Spleen (tissue), 11 donors: Measurements from ENCODE around the gene HNRNPM. TPM values are rescaled to one million over a fixed set of nuclear protein-coding genes. Genes with fewer than 3 reads are reported as not detected.
"Not testable (repeated sequence)": the region's sequence is repeated elsewhere in the genome, so short reads cannot be mapped to it uniquely, and the experiment has no call there.

Source experiments
- DNase-seq: peaks from one replicate; pipeline ENCODE4 v3.0.0-alpha.2; 2020
- H3K27ac ChIP-seq, 8 donors: fragments of 200-600 bp; sonication (generic) in 7 of 8; 1 replicate in 4 of 8; 2 replicates in 4 of 8; pipeline versions ENCODE4 v1.5.0 to v1.8.0; 2016 to 2021; ENCODE audit warnings: inconsistent platforms in 4 of 8, mild to moderate bottlenecking in 4 of 8, moderate library complexity in 1 of 8
- H3K27me3 ChIP-seq, 7 donors: fragments of 200-600 bp; sonication (generic) in 6 of 7; replicated peaks in 1 of 7; 1 replicate in 4 of 7; 2 replicates in 3 of 7; pipeline versions ENCODE4 v1.5.0 to v1.8.0; 2016 to 2021; ENCODE audit warnings: inconsistent platforms in 3 of 7, mild to moderate bottlenecking in 1 of 7
- H3K36me3 ChIP-seq, 6 donors: fragments of 200-600 bp; sonication (generic) in 5 of 6; 1 replicate in 4 of 6; 2 replicates in 2 of 6; pipeline versions ENCODE4 v1.5.0 to v1.8.0; 2016 to 2021; ENCODE audit warnings: inconsistent platforms in 2 of 6
- H3K4me1 ChIP-seq, 6 donors: fragments of 200-600 bp; sonication (generic) in 5 of 6; 1 replicate in 3 of 6; 2 replicates in 3 of 6; pipeline versions ENCODE4 v1.5.0 to v1.8.0; 2016 to 2021; ENCODE audit warnings: inconsistent platforms in 3 of 6
- H3K4me3 ChIP-seq, 8 donors: fragments of 200-600 bp; sonication (generic) in 7 of 8; 1 replicate in 4 of 8; 2 replicates in 4 of 8; pipeline versions ENCODE4 v1.5.0 to v1.8.0; 2016 to 2021; ENCODE audit warnings: inconsistent platforms in 4 of 8, mild to moderate bottlenecking in 4 of 8, moderate library complexity in 2 of 8
- H3K9me3 ChIP-seq, 8 donors: fragments of 200-600 bp; sonication (generic) in 7 of 8; 1 replicate in 4 of 8; 2 replicates in 4 of 8; pipeline versions ENCODE4 v1.5.0 to v1.8.0; 2016 to 2021; ENCODE audit warnings: inconsistent platforms in 4 of 8
- POLR2A ChIP-seq, 3 donors: fragments of 450-650 bp; IDR thresholded peaks; one replicate each; pipeline ENCODE4 v1.5.1; 2017; ENCODE audit warnings: antibody characterized with exemption in 3 of 3, mild to moderate bottlenecking in 1 of 3
- POLR2AphosphoS5 ChIP-seq, 3 donors: sonication (generic); formaldehyde crosslinking; IDR thresholded peaks; one replicate each; pipeline ENCODE4 v1.5.1; 2017; ENCODE audit warnings: antibody characterized with exemption in 3 of 3
- WGBS, 5 donors: extraction: QIAGEN DNeasy Blood & Tissue Kit in 3 of 5; methylation state at CpG; one replicate each; pipeline versions ENCODE4 v1.1.5 to v1.1.7; 2013 to 2018; 5-methylcytosine and 5-hydroxymethylcytosine counted together
- intact Hi-C: fragments of 100-400 bp; cut with DNase I; formaldehyde crosslinking; loops from one replicate; pipeline ENCODE4 v1.15.0; 2023; ENCODE audit warnings: low total_unique reads
- polyA plus RNA-seq, 3 donors: library from polyadenylated mRNA; stranded (reverse); fragments of 200-250 nt; gene quantifications; one replicate each; pipeline ENCODE4 v1.2.1, GENCODE V29; 2013
- total RNA-seq, 7 donors: library from RNA; depleted of rRNA in 3 of 7; stranded (reverse); fragments of >200 nt in 3 of 7; fragmentation: NEBNext Ultra II Directional in 4 of 7; extraction: Animal tissue kit (Norgen Biotek cat#: 25700) in 4 of 7; gene quantifications; one replicate each; pipeline versions ENCODE4 v1.1.0 to v1.2.1, GENCODE V29; 2016 to 2021
- TF ChIP-seq, protein P1 (sequence below), 11 experiments: fragments of 200-600 bp in 7 of 11; fragments of 450-650 bp in 4 of 11; sonication (generic) in 4 of 11; IDR thresholded peaks in 8 of 11; conservative IDR thresholded peaks in 3 of 11; 1 replicate in 7 of 11; 2 replicates in 4 of 11; pipeline versions ENCODE4 v1.4.0 to v1.8.0; 2016 to 2021; ENCODE audit warnings: antibody characterized with exemption in 11 of 11, inconsistent platforms in 4 of 11, mild to moderate bottlenecking in 1 of 11
- donor health status: healthy with polysubstance abuse.
- donor health status: DM: no; HTN: no; CAD: no; lungs with moderate emphysema.
- donor health status: DM: no; HTN: no; CAD: no.
- donor health status: Bipolar disorder and iron deficiency.
- donor health status: healthy.
- donor health status: DM: no; HTN: no; CAD: no.
- donor health status: DM: yes; HTN: yes; CAD: no.

HNRNPM gene
- total and polyA plus RNA-seq, 10 donors, result 77.1 to 229 (median 138) TPM

DNA sequence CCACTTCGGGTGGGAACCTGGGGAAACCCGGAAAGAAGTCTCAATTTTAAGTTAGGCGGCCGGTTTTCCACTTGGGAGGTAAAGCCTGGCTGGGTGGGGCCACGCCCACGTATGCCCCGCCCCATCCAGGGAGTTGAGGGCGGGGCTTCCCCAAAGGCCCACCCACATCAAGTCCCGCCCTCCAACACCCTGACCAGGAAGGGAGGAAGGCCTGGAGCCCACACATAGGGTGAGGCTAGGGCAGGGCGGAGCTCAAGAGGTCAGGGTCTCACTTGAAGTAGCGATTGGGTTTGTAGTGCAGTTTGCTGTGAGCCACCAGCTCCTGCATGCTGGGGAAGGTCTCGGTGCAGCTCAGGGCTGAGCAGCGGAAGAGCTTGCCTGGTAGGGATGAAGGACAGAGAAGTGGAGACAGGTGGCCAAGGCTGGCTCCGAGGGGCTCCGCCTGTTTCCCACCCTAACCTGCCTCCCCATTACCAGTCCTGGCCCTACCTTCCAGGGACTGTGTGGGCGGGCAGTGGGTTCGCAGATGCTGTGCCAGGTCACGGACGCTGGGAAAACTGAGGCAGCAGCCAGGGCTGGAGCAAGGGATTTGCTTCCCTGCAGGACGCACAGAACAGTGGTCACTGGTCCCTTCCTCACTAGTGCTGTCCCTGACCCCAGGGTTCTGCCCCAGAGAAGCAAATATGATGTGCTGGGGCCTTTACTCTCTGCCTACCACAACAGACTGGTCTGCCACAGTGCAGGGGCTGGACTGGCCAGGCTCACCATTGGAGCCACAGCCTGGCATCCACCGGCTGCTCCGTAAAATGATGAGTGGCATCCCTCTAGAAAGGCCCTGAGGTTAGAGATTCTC is 67.6 kb downstream of the HNRNPM start:
- Histone ChIP-seq H3K9me3 (no peaks in the 10 kb centered on the region), H3K4me1 (peaks cover 20 to 62% (median 50%) of the 10 kb centered on the region in 6 donors), H3K27me3 (no peaks in the 10 kb centered on the region), H3K36me3 (peaks cover 0 to 32% (median 5%) of the 10 kb centered on the region in 6 donors), H3K27ac (peak overlapping the region; percentile 96 to 99 (median 98)), H3K4me3 (peak overlapping the region in 1 of 8 donors; percentile 71)
- 84 to 91% (median 85%) methylated on average over 21 to 22 of the region's 22 CpGs for WGBS, 5 donors
- intact Hi-C loops, result loop anchor here (10.0 kb wide), 1 partner anchor 158 kb away; no protein-coding TSS in a partner anchor
- DNase-seq, result no peak
- TF ChIP-seq, protein P1, sequence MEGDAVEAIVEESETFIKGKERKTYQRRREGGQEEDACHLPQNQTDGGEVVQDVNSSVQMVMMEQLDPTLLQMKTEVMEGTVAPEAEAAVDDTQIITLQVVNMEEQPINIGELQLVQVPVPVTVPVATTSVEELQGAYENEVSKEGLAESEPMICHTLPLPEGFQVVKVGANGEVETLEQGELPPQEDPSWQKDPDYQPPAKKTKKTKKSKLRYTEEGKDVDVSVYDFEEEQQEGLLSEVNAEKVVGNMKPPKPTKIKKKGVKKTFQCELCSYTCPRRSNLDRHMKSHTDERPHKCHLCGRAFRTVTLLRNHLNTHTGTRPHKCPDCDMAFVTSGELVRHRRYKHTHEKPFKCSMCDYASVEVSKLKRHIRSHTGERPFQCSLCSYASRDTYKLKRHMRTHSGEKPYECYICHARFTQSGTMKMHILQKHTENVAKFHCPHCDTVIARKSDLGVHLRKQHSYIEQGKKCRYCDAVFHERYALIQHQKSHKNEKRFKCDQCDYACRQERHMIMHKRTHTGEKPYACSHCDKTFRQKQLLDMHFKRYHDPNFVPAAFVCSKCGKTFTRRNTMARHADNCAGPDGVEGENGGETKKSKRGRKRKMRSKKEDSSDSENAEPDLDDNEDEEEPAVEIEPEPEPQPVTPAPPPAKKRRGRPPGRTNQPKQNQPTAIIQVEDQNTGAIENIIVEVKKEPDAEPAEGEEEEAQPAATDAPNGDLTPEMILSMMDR (IDR thresholded peaks at IDR 0.05 in 8 of 11, conservative IDR thresholded peaks at IDR 0.05 in 3 of 11), result no peak
- no peak for TF ChIP-seq POLR2A (IDR thresholded peaks at IDR 0.05)
- TF ChIP-seq POLR2AphosphoS5 (IDR thresholded peaks at IDR 0.05), result peak in 1 of 3 donors; percentile 46

- Histone ChIP-seq H3K4me3 (peak overlapping the region; percentile 40 to 71 (median 56)), H3K27me3 (no peaks in the 10 kb centered on the region), H3K27ac (peak overlapping the region; percentile 96 to 99 (median 98)), H3K9me3 (no peaks in the 10 kb centered on the region), H3K36me3 (peaks cover 0 to 32% (median 5%) of the 10 kb centered on the region in 6 donors), H3K4me1 (peaks cover 24 to 69% (median 58%) of the 10 kb centered on the region in 6 donors)
- DNase-seq, result peak; percentile 87
- WGBS, 5 donors, result 53 to 61% (median 58%) methylated on average over 16 to 19 of the region's 19 CpGs
- intact Hi-C loops, result loop anchor here (10.0 kb wide), 1 partner anchor 158 kb away; no protein-coding TSS in a partner anchor
- TF ChIP-seq POLR2A (IDR thresholded peaks at IDR 0.05) (no peak), POLR2AphosphoS5 (IDR thresholded peaks at IDR 0.05) (no peak)
- TF ChIP-seq, protein P1 (IDR thresholded peaks at IDR 0.05 in 8 of 11, conservative IDR thresholded peaks at IDR 0.05 in 3 of 11), result no peak
Observed at GRCh38 chr19:8513036-8513686, 68.4 kb downstream of the HNRNPM start.

- peaks cover 24 to 73% (median 65%) of the 10 kb centered on the region in 6 donors for H3K4me1 ChIP-seq
- intact Hi-C loops, result loop anchor here (10.0 kb wide), 1 partner anchor 159 kb away; no protein-coding TSS in a partner anchor
- 0 to 2% (median 1%) methylated on average over 29 to 70 of the region's 70 CpGs for WGBS, 5 donors
- peak within 1 kb of the TSS; percentile 96 to 99 (median 98) for H3K27ac ChIP-seq
- peak within 1 kb of the TSS; percentile 40 to 71 (median 56) for H3K4me3 ChIP-seq
- H3K27me3 ChIP-seq, result no peaks in the 10 kb centered on the region
- peak; percentile 98 for DNase-seq
- H3K36me3 ChIP-seq, result peaks cover 0 to 32% (median 5%) of the 10 kb centered on the region in 6 donors
- peak in 2 of 3 donors; percentile 40 to 88 for TF ChIP-seq POLR2A (IDR thresholded peaks at IDR 0.05)
- TF ChIP-seq, protein P1 (IDR thresholded peaks at IDR 0.05 in 8 of 11, conservative IDR thresholded peaks at IDR 0.05 in 3 of 11), result peak in 5 of 11 experiments; percentile 20 to 44 (median 34)
- peak; percentile 91 to 98 (median 97) for TF ChIP-seq POLR2AphosphoS5 (IDR thresholded peaks at IDR 0.05)
- no peaks in the 10 kb centered on the region for H3K9me3 ChIP-seq
Observed at GRCh38 chr19:8513687-8514504, 69.1 kb downstream of the HNRNPM start, which contains the start of gene ZNF414. TSS of gene ZNF414 (minus strand) at chr19:8514167. CDS start at chr19:8514046, 121 bp downstream.

- peaks cover 24 to 80% (median 67%) of the 10 kb centered on the region in 6 donors for H3K4me1 ChIP-seq
- peak overlapping the region; percentile 40 to 71 (median 56) for H3K4me3 ChIP-seq
- 71 to 81% (median 71%) methylated on average over 21 of the region's 21 CpGs for WGBS, 5 donors
- intact Hi-C loops, result loop anchor here (10.0 kb wide), 1 partner anchor 160 kb away; no protein-coding TSS in a partner anchor
- peaks cover 0 to 29% (median 5%) of the 10 kb centered on the region in 6 donors for H3K36me3 ChIP-seq
- H3K9me3 ChIP-seq, H3K27me3 ChIP-seq: not testable (repeated sequence)
- H3K27ac ChIP-seq, result peak overlapping the region; percentile 96 to 99 (median 98)
- peak; percentile 84 for DNase-seq
Observed at GRCh38 chr19:8514505-8515009, 69.8 kb downstream of the HNRNPM start.
